Measurements from ENCODE around the gene SOAT1. TPM values are rescaled to one million over a fixed set of nuclear protein-coding genes. Genes with fewer than 3 reads are reported as not detected.

SOAT1 gene
- total and polyA plus RNA-seq, 2 of the 8 experiments (the other 6 are each of a cell fraction or from before 2014, with no cell fraction given): 2.7 to 4.7 TPM

DNA sequence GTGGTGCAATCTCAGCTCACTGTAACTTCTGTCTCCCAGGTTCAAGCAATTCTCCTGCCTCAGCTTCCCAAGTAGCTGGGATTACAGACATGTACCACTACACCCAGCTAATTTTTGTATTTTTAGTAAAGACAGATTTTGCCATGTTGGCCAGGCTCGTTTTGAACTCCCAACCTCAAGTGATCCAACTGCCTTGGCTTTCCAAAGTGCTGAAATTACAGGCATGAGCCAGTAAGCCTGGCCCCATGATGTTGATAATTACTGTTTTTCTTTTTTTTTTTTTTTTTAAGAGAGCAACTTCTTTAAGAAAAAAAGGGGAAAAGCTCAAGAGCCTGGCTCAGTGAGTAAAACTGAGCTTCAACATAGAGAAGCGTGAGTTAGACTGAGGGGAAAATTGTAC, 9.6 kb upstream of the SOAT1 start (continued):
- TF ChIP-seq, protein P1, sequence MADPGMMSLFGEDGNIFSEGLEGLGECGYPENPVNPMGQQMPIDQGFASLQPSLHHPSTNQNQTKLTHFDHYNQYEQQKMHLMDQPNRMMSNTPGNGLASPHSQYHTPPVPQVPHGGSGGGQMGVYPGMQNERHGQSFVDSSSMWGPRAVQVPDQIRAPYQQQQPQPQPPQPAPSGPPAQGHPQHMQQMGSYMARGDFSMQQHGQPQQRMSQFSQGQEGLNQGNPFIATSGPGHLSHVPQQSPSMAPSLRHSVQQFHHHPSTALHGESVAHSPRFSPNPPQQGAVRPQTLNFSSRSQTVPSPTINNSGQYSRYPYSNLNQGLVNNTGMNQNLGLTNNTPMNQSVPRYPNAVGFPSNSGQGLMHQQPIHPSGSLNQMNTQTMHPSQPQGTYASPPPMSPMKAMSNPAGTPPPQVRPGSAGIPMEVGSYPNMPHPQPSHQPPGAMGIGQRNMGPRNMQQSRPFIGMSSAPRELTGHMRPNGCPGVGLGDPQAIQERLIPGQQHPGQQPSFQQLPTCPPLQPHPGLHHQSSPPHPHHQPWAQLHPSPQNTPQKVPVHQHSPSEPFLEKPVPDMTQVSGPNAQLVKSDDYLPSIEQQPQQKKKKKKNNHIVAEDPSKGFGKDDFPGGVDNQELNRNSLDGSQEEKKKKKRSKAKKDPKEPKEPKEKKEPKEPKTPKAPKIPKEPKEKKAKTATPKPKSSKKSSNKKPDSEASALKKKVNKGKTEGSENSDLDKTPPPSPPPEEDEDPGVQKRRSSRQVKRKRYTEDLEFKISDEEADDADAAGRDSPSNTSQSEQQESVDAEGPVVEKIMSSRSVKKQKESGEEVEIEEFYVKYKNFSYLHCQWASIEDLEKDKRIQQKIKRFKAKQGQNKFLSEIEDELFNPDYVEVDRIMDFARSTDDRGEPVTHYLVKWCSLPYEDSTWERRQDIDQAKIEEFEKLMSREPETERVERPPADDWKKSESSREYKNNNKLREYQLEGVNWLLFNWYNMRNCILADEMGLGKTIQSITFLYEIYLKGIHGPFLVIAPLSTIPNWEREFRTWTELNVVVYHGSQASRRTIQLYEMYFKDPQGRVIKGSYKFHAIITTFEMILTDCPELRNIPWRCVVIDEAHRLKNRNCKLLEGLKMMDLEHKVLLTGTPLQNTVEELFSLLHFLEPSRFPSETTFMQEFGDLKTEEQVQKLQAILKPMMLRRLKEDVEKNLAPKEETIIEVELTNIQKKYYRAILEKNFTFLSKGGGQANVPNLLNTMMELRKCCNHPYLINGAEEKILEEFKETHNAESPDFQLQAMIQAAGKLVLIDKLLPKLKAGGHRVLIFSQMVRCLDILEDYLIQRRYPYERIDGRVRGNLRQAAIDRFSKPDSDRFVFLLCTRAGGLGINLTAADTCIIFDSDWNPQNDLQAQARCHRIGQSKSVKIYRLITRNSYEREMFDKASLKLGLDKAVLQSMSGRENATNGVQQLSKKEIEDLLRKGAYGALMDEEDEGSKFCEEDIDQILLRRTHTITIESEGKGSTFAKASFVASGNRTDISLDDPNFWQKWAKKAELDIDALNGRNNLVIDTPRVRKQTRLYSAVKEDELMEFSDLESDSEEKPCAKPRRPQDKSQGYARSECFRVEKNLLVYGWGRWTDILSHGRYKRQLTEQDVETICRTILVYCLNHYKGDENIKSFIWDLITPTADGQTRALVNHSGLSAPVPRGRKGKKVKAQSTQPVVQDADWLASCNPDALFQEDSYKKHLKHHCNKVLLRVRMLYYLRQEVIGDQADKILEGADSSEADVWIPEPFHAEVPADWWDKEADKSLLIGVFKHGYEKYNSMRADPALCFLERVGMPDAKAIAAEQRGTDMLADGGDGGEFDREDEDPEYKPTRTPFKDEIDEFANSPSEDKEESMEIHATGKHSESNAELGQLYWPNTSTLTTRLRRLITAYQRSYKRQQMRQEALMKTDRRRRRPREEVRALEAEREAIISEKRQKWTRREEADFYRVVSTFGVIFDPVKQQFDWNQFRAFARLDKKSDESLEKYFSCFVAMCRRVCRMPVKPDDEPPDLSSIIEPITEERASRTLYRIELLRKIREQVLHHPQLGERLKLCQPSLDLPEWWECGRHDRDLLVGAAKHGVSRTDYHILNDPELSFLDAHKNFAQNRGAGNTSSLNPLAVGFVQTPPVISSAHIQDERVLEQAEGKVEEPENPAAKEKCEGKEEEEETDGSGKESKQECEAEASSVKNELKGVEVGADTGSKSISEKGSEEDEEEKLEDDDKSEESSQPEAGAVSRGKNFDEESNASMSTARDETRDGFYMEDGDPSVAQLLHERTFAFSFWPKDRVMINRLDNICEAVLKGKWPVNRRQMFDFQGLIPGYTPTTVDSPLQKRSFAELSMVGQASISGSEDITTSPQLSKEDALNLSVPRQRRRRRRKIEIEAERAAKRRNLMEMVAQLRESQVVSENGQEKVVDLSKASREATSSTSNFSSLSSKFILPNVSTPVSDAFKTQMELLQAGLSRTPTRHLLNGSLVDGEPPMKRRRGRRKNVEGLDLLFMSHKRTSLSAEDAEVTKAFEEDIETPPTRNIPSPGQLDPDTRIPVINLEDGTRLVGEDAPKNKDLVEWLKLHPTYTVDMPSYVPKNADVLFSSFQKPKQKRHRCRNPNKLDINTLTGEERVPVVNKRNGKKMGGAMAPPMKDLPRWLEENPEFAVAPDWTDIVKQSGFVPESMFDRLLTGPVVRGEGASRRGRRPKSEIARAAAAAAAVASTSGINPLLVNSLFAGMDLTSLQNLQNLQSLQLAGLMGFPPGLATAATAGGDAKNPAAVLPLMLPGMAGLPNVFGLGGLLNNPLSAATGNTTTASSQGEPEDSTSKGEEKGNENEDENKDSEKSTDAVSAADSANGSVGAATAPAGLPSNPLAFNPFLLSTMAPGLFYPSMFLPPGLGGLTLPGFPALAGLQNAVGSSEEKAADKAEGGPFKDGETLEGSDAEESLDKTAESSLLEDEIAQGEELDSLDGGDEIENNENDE (IDR thresholded peaks at IDR 0.05; ENCODE audit: insufficient replicate concordance, low read length): no peak
- TF ChIP-seq GABPA (IDR thresholded peaks at IDR 0.05; ENCODE audit: borderline replicate concordance, insufficient read depth, low read length) (no peak), ATF2 (IDR thresholded peaks at IDR 0.05; ENCODE audit: low read length) (no peak), CHD2 (IDR thresholded peaks at IDR 0.05; ENCODE audit: low read length) (no peak), TEAD4 (IDR thresholded peaks at IDR 0.05; ENCODE audit: low read depth, low read length) (no peak), GTF2F1 (IDR thresholded peaks at IDR 0.05; ENCODE audit: borderline replicate concordance, low read depth, low read length) (no peak), KDM1A (IDR thresholded peaks at IDR 0.05; ENCODE audit: borderline replicate concordance, low read length) (no peak), RNF2 (IDR thresholded peaks at IDR 0.05; ENCODE audit: borderline replicate concordance, low read depth, low read length, missing control alignments, poor library complexity, severe bottlenecking) (no peak), EGR1 (IDR thresholded peaks at IDR 0.05; ENCODE audit: borderline replicate concordance, low read depth, low read length) (no peak)
